SK-N-SH (cell line): ENCODE data around the gene ARRDC3.

Source experiments
- EP300 ChIP-seq, 2 experiments: IDR thresholded peaks; 2 replicates each; pipeline versions ENCODE4 v1.4.0 to v1.6.1; 2012; ENCODE audit warnings: borderline replicate concordance in 1 of 2, low read depth in 1 of 2, low read length in 1 of 2
- EZH2phosphoT487 ChIP-seq: fragments of 200-600 bp; sonication (generic); IDR thresholded peaks from 2 replicates; pipeline ENCODE4 v1.6.1; 2017; ENCODE audit warnings: low read depth, mixed run types, mild to moderate bottlenecking, antibody characterized with exemption, moderate library complexity, borderline replicate concordance
- MXI1 ChIP-seq: IDR thresholded peaks from 2 replicates; pipeline ENCODE4 v1.6.1; 2012; ENCODE audit warnings: mild to moderate bottlenecking, low read depth, low read length, improper control_type of control experiment
- NRF1 ChIP-seq: IDR thresholded peaks from 2 replicates; pipeline ENCODE4 v1.6.1; 2012; ENCODE audit warnings: low read depth, mild to moderate bottlenecking, low read length
- POLR2AphosphoS5 ChIP-seq: IDR thresholded peaks from 2 replicates; pipeline ENCODE4 v1.6.1; 2012; ENCODE audit warnings: low read depth, low read length
- RAD21 ChIP-seq: IDR thresholded peaks from 2 replicates; pipeline ENCODE4 v1.6.1; 2012; ENCODE audit warnings: mild to moderate bottlenecking, low read length
- SMC3 ChIP-seq: IDR thresholded peaks from 2 replicates; pipeline ENCODE4 v1.6.1; 2012; ENCODE audit warnings: low read depth, low read length, improper control_type of control experiment
- TF ChIP-seq, protein P1 (sequence below): fragments of 200-600 bp; sonication (generic); IDR thresholded peaks from 2 replicates; pipeline ENCODE4 v1.6.1; 2017; ENCODE audit warnings: antibody characterized with exemption, mild to moderate bottlenecking, moderate library complexity
- TF ChIP-seq, protein P2 (sequence below): IDR thresholded peaks from 2 replicates; pipeline ENCODE4 v1.6.1; 2012; ENCODE audit warnings: mild to moderate bottlenecking, low read depth, low read length, moderate library complexity

DNA sequence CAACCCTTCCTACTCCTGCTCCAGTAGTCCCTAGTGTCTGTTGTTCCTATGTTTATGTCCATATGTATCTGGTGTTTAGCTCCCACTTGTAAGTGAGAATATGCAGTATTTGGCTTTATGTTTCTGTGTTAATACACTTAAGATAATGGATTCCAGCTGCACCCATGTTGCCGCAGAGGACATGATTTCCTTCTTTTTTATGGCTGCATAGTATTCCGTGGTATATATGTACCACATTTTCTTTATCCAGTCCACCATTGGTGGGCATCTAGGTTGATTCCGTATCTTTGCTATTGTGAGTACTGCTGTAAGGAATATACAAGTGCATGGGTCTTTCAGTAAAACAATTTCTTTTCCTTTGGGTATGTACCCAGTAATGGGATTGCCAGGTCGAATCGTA is 5.2 kb upstream of the ARRDC3 start:
- TF ChIP-seq RAD21 (no peak), POLR2AphosphoS5 (no peak), NRF1 (no peak), EP300 (IDR thresholded peaks at IDR 0.05; ENCODE audit: borderline replicate concordance in 1 of 2, low read depth in 1 of 2, low read length in 1 of 2) (no peak), EZH2phosphoT487 (no peak), SMC3 (no peak), MXI1 (no peak)
- TF ChIP-seq, protein P1, sequence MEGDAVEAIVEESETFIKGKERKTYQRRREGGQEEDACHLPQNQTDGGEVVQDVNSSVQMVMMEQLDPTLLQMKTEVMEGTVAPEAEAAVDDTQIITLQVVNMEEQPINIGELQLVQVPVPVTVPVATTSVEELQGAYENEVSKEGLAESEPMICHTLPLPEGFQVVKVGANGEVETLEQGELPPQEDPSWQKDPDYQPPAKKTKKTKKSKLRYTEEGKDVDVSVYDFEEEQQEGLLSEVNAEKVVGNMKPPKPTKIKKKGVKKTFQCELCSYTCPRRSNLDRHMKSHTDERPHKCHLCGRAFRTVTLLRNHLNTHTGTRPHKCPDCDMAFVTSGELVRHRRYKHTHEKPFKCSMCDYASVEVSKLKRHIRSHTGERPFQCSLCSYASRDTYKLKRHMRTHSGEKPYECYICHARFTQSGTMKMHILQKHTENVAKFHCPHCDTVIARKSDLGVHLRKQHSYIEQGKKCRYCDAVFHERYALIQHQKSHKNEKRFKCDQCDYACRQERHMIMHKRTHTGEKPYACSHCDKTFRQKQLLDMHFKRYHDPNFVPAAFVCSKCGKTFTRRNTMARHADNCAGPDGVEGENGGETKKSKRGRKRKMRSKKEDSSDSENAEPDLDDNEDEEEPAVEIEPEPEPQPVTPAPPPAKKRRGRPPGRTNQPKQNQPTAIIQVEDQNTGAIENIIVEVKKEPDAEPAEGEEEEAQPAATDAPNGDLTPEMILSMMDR, result no peak
- TF ChIP-seq, protein P2, sequence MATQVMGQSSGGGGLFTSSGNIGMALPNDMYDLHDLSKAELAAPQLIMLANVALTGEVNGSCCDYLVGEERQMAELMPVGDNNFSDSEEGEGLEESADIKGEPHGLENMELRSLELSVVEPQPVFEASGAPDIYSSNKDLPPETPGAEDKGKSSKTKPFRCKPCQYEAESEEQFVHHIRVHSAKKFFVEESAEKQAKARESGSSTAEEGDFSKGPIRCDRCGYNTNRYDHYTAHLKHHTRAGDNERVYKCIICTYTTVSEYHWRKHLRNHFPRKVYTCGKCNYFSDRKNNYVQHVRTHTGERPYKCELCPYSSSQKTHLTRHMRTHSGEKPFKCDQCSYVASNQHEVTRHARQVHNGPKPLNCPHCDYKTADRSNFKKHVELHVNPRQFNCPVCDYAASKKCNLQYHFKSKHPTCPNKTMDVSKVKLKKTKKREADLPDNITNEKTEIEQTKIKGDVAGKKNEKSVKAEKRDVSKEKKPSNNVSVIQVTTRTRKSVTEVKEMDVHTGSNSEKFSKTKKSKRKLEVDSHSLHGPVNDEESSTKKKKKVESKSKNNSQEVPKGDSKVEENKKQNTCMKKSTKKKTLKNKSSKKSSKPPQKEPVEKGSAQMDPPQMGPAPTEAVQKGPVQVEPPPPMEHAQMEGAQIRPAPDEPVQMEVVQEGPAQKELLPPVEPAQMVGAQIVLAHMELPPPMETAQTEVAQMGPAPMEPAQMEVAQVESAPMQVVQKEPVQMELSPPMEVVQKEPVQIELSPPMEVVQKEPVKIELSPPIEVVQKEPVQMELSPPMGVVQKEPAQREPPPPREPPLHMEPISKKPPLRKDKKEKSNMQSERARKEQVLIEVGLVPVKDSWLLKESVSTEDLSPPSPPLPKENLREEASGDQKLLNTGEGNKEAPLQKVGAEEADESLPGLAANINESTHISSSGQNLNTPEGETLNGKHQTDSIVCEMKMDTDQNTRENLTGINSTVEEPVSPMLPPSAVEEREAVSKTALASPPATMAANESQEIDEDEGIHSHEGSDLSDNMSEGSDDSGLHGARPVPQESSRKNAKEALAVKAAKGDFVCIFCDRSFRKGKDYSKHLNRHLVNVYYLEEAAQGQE, result no peak
